ENCODE data around the gene KLRB1. TPM values are rescaled to one million over a fixed set of nuclear protein-coding genes. Genes with fewer than 3 reads are reported as not detected.
"Not testable (repeated sequence)": the region's sequence is repeated elsewhere in the genome, so short reads cannot be mapped to it uniquely, and the experiment has no call there.

The KLRB1 gene
- total and polyA plus RNA-seq, 8 donors: 0.50 to 4.9 (median 1.8) TPM; not detected in 3

DNA sequence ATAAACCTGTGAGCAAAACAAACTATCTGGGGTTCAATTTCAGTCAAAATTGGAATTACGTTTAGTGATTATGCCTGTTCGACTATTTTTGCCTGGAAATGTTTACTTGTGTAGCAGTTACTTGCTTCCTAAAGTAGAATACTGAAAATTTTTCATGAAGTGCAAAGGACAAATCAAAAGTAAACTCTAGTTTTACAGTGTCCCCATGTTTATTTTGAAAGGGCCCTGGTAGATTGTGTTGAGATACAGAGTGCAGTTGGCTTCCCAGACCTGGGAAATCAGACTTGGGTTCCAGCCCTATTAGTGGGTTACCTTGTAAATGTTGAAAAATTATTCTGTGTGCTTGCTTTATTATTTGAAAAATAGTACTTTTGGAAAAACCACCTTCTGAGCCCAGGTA lies 17.3 kb downstream of the KLRB1 start:
- Histone ChIP-seq H3K4me1 (no peaks in the 10 kb centered on the region), H3K4me3 (no peak overlapping the region), H3K27ac (no peak overlapping the region), H3K36me3 (no peaks in the 10 kb centered on the region), H3K9me3 (no peaks in the 10 kb centered on the region), H3K27me3 (no peaks in the 10 kb centered on the region)
- DNase-seq: no peak
- TF ChIP-seq POLR2A (IDR thresholded peaks at IDR 0.05): no peak
- TF ChIP-seq EP300 (IDR thresholded peaks at IDR 0.05): no peak
- TF ChIP-seq CTCF (IDR thresholded peaks at IDR 0.05): no peak
- WGBS, 5 donors: 78 to 92% (median 84%) methylated on average over 2 of the region's 2 CpGs
- intact Hi-C loops (cut with DNase I; ENCODE audit: low total_unique reads): no loop called here

GRCh38 chr12:9588749-9589148 lies 19.0 kb downstream of the KLRB1 start:
- TF ChIP-seq POLR2A (IDR thresholded peaks at IDR 0.05): no peak
- TF ChIP-seq CTCF (IDR thresholded peaks at IDR 0.05): no peak
- no peak for TF ChIP-seq EP300 (IDR thresholded peaks at IDR 0.05)
- TF ChIP-seq POLR2AphosphoS5 (IDR thresholded peaks at IDR 0.05): no peak
- intact Hi-C loops (cut with DNase I; ENCODE audit: low total_unique reads): no loop called here

DNA sequence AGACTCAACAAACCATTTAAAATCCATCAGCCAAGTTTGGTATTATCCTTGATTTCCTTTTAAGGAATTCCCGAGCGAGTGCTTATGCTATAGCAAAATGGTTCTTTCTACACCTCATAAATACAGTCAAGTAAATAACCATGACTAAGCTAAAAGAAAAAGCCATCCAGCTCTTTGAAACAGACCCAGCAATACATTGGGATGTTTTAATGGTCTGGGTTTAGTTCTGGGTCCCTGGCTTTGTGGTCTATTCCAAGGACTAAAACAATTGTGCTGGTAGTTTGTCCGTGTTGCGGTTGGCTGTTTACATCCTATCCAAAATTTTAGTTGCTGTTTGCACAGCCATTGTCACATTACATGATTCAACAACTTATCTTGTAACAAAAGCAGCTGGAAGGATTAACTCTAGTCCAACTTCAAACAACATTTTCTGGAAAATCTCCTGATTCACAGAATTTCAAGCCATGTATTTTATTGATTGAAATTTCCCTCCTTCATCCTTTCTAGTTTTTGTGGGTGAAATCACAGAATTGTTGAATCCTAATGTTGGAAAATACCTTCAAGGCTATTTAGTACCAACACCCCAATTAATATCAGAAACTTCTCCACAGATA lies 19.6 kb downstream of the KLRB1 start:
- intact Hi-C loops (cut with DNase I; ENCODE audit: low total_unique reads): no loop called here
- no peaks in the 10 kb centered on the region for H3K9me3 ChIP-seq
- H3K4me1 ChIP-seq: no peaks in the 10 kb centered on the region
- no peaks in the 10 kb centered on the region for H3K27me3 ChIP-seq
- no peak overlapping the region for H3K27ac ChIP-seq
- H3K36me3 ChIP-seq: no peaks in the 10 kb centered on the region
- no peak overlapping the region for H3K4me3 ChIP-seq
- no peak for TF ChIP-seq POLR2AphosphoS5 (IDR thresholded peaks at IDR 0.05)
- TF ChIP-seq EP300 (IDR thresholded peaks at IDR 0.05): no peak
- no peak for TF ChIP-seq CTCF (IDR thresholded peaks at IDR 0.05)
- no peak for TF ChIP-seq POLR2A (IDR thresholded peaks at IDR 0.05)
- no peak for DNase-seq
- WGBS, 5 donors: 79 to 90% (median 84%) methylated on average over 4 of the region's 4 CpGs

More at GRCh38 chr12:9588749-9589148, 19.0 kb downstream of the KLRB1 start:
- Histone ChIP-seq H3K9me3 (no peaks in the 10 kb centered on the region), H3K27ac (no peak overlapping the region), H3K27me3 (no peaks in the 10 kb centered on the region), H3K4me3 (no peak overlapping the region), H3K36me3 (no peaks in the 10 kb centered on the region), H3K4me1 (no peaks in the 10 kb centered on the region)
- WGBS, 5 donors: 82 to 95% (median 85%) methylated on average over 2 of the region's 2 CpGs
- no peak for DNase-seq

DNA sequence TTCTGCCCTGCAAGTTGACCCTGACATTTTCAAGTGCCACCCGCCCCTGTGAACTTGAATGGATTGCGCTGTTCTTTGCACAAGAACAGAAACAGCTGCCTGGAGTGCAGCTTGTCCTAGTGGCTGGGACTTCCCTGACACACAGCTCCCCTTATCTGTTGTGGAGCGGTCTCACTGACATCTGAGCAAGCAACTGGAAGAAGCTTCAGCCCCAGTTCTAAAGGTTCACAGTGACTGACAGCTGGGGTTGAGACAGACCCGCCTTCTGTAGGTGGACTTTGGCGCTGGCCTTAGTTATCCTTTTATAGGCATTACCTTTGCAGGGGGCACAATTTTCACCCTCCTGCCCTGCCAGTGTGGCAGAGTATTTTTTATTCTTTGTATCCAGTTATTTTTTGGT lies 30.0 kb downstream of the KLRB1 start:
- H3K4me3 ChIP-seq; H3K9me3 ChIP-seq; intact Hi-C loops (cut with DNase I; ENCODE audit: low total_unique reads); H3K4me1 ChIP-seq; H3K36me3 ChIP-seq; H3K27ac ChIP-seq; DNase-seq; H3K27me3 ChIP-seq: not testable (repeated sequence)
- WGBS, 5 donors: 83 to 100% (median 96%) methylated on average over 2 of the region's 5 CpGs; no CpG with 5 or more reads in 2 of the 5 donors

DNA sequence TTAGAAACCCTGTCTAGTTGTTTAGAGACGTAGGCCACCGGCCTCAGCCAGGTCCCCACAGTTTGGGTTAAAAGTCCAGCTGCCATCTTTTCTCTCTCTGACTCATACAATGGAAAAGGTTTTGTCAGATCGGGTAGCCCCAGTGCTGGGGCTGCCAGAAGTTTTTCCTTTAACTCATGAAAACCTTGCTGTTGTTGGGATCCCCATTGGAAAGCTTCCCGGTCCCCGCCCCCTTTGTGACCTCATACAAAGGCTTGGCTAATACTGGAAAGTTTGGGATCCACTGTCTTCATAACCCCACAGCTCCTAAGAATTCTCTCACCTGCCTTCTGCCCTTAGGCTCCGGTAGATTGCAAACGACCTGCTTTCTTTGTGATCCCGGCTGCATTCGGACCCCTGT lies 40.6 kb downstream of the KLRB1 start:
- 92 to 97% (median 95%) methylated on average over 7 to 8 of the region's 9 CpGs; no CpG with 5 or more reads in 2 of the 5 donors for WGBS, 5 donors
- H3K27me3 ChIP-seq; H3K36me3 ChIP-seq; H3K9me3 ChIP-seq; intact Hi-C loops (cut with DNase I; ENCODE audit: low total_unique reads); DNase-seq; H3K4me3 ChIP-seq; H3K4me1 ChIP-seq; H3K27ac ChIP-seq: not testable (repeated sequence)

GRCh38 chr12:9566113-9566512 lies 41.6 kb downstream of the KLRB1 start:
- H3K27me3 ChIP-seq; H3K4me3 ChIP-seq; intact Hi-C loops (cut with DNase I; ENCODE audit: low total_unique reads); H3K36me3 ChIP-seq; H3K27ac ChIP-seq; H3K4me1 ChIP-seq; H3K9me3 ChIP-seq; DNase-seq: not testable (repeated sequence)
- WGBS, 5 donors: 94 to 98% (median 96%) methylated on average over 7 of the region's 7 CpGs; no CpG with 5 or more reads in 2 of the 5 donors

- not testable (repeated sequence) for H3K36me3 ChIP-seq
- 78 to 93% (median 92%) methylated on average over 2 of the region's 2 CpGs; no CpG with 5 or more reads in 2 of the 5 donors for WGBS, 5 donors
These were observed 43.3 kb downstream of the KLRB1 start for GRCh38 chr12:9564418-9564817.

DNA sequence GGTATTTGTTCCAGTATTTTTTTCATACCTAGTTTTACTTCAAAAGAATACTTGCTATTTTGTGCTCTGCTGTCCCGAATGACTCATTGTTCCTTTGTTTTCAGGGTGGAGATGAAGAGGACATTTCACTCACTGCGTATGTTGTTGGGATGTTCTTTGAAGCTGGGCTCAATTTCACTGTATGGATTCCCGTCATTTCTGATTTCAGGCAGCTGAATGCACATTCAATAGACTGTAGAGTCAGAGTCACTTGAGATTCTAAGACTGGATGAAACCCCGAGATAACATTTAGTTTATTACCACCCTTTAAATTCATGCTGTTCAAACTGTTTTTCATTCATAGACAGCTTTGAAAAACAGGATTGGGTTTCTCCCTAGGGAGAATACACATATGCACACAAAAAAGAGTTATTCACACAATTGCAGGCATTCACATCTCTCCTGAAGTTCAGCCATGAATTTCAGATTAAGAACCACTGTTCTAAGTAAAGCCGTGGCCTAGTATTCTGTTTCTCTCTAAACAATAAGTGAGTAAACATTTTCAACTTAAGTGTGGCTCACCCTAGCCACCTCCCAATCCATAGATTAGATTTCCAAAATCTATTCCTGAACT lies 44.8 kb downstream of the KLRB1 start:
- not testable (repeated sequence) for DNase-seq, H3K9me3 ChIP-seq
- 80 to 95% (median 91%) methylated on average over 3 of the region's 5 CpGs; no CpG with 5 or more reads in 2 of the 5 donors for WGBS, 5 donors

More at GRCh38 chr12:9564418-9564817, 43.3 kb downstream of the KLRB1 start:
- H3K27ac ChIP-seq; H3K27me3 ChIP-seq; intact Hi-C loops (cut with DNase I; ENCODE audit: low total_unique reads); H3K9me3 ChIP-seq; DNase-seq; H3K4me3 ChIP-seq; H3K4me1 ChIP-seq: not testable (repeated sequence)

More for the DNA sequence above, 44.8 kb downstream of the KLRB1 start:
- H3K27ac ChIP-seq; intact Hi-C loops (cut with DNase I; ENCODE audit: low total_unique reads); H3K27me3 ChIP-seq; H3K36me3 ChIP-seq; H3K4me3 ChIP-seq; H3K4me1 ChIP-seq: not testable (repeated sequence)
